Glomerular visceral epithelial cell (primary cell): ENCODE results near the gene RBM11.

Experiments used
- DNase-seq: peaks from one replicate; pipeline ENCODE4 v3.0.0-alpha.2; 2016; ENCODE audit errors: extremely low spot score

RBM11 gene

GRCh38 chr21:14271053-14271452 is 55.1 kb downstream of the RBM11 start:
- DNase-seq, result no peak

- no peak for DNase-seq
Measured at GRCh38 chr21:14271641-14272040, 55.7 kb downstream of the RBM11 start.

- no peak for DNase-seq
Measured at GRCh38 chr21:14273736-14274538, 58.0 kb downstream of the RBM11 start.

- no peak for DNase-seq
Measured at GRCh38 chr21:14275702-14276205, 59.8 kb downstream of the RBM11 start.
